RWPE1 (cell line): ENCODE results near the gene FBXL15.

Experiments used
- CTCF ChIA-PET: fragments of 350-600 bp; sonication (Branson Sonifier 250); formaldehyde crosslinking; extraction: SDS; loops from one replicate; lab custom pipeline; 2021; lab: Yijun Ruan, JAX
- POLR2A ChIA-PET: fragments of 400-600 bp; formaldehyde crosslinking; extraction: SDS; loops from one replicate; lab custom pipeline; 2020; ENCODE audit warnings: antibody characterized with exemption; ENCODE audit not compliant: low non-redundant PET; lab: Yijun Ruan, JAX
- DNase-seq: peaks from one replicate; pipeline ENCODE4 v3.0.0; 2012; ENCODE audit warnings: low spot score
- H3K27ac ChIP-seq: fragments of 450-650 bp; 2 replicates; pipeline ENCODE4 v1.5.1; 2017
- CTCF ChIP-seq: fragments of 450-650 bp; conservative IDR thresholded peaks from 2 replicates; pipeline ENCODE4 v1.5.1; 2017; ENCODE audit warnings: low read depth, mild to moderate bottlenecking

FBXL15 gene

GRCh38 chr10:102408728-102409603 lies 11.7 kb upstream of the FBXL15 start:
- no peak overlapping the region for H3K27ac ChIP-seq
- DNase-seq, result no peak
- CTCF ChIA-PET, result interaction anchor here (0.6 to 3.7 kb wide), 3 partner anchors 9 to 57 kb away, joined by 3 to 27 read pairs (median 5); partner anchors contain the start of gene FBXL15
- TF ChIP-seq CTCF, result no peak
- POLR2A ChIA-PET, result no interaction called here

- ChIA-PET POLR2A (no interaction called here), CTCF (interaction anchor here (0.6 to 3.7 kb wide), 3 partner anchors 10 to 58 kb away, joined by 3 to 27 read pairs (median 5); partner anchors contain the start of gene FBXL15)
- no peak for DNase-seq
Measured at GRCh38 chr10:102409604-102410428, 10.8 kb upstream of the FBXL15 start.

GRCh38 chr10:102410429-102411073 lies 10.1 kb upstream of the FBXL15 start:
- DNase-seq, result no peak
- ChIA-PET POLR2A (interaction anchor here (0.7 kb wide), 1 partner anchor 91 kb away, joined by 4 read pairs; no protein-coding TSS in a partner anchor), CTCF (interaction anchor here (1.3 to 3.7 kb wide), 2 partner anchors 11 kb away, joined by 5 to 27 read pairs; partner anchors contain the start of gene FBXL15)
- no peak for TF ChIP-seq CTCF
- no peak overlapping the region for H3K27ac ChIP-seq

More at GRCh38 chr10:102409604-102410428, 10.8 kb upstream of the FBXL15 start:
- no peak overlapping the region for H3K27ac ChIP-seq
- TF ChIP-seq CTCF, result no peak

GRCh38 chr10:102411341-102412255 lies 9.0 kb upstream of the FBXL15 start:
- ChIA-PET CTCF (interaction anchor here (0.7 to 3.7 kb wide), 2 partner anchors 12 to 68 kb away, joined by 3 to 27 read pairs; no protein-coding TSS in a partner anchor), POLR2A (no interaction called here)
- no peak overlapping the region for H3K27ac ChIP-seq
- DNase-seq, result no peak
- TF ChIP-seq CTCF, result no peak

- no peak overlapping the region for H3K27ac ChIP-seq
- no peak for DNase-seq
- no peak for TF ChIP-seq CTCF
- CTCF ChIA-PET, result interaction anchor here (0.9 to 3.7 kb wide), 2 partner anchors 10 to 13 kb away, joined by 3 to 27 read pairs; no protein-coding TSS in a partner anchor
- POLR2A ChIA-PET, result no interaction called here
Measured at GRCh38 chr10:102412293-102412692, 8.3 kb upstream of the FBXL15 start.
